ENCODE data around the gene CCRL2. TPM values are rescaled to one million over a fixed set of nuclear protein-coding genes. Genes with fewer than 3 reads are reported as not detected.

The CCRL2 gene
- total RNA-seq, 1 experiment from 2014 or later, result not detected

GRCh38 chr3:46395766-46396530 lies 11.1 kb upstream of the CCRL2 start (continued):
- TF ChIP-seq, protein P1, sequence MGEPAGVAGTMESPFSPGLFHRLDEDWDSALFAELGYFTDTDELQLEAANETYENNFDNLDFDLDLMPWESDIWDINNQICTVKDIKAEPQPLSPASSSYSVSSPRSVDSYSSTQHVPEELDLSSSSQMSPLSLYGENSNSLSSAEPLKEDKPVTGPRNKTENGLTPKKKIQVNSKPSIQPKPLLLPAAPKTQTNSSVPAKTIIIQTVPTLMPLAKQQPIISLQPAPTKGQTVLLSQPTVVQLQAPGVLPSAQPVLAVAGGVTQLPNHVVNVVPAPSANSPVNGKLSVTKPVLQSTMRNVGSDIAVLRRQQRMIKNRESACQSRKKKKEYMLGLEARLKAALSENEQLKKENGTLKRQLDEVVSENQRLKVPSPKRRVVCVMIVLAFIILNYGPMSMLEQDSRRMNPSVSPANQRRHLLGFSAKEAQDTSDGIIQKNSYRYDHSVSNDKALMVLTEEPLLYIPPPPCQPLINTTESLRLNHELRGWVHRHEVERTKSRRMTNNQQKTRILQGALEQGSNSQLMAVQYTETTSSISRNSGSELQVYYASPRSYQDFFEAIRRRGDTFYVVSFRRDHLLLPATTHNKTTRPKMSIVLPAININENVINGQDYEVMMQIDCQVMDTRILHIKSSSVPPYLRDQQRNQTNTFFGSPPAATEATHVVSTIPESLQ (CRISPR knock-in tag; IDR thresholded peaks at IDR 0.05), result no peak
- TF ChIP-seq NR3C1 (CRISPR knock-in tag; conservative IDR thresholded peaks at IDR 0.05; ENCODE audit: low read depth), result no peak
- no peak for TF ChIP-seq NFE2L1 (CRISPR knock-in tag; IDR thresholded peaks at IDR 0.05)

DNA sequence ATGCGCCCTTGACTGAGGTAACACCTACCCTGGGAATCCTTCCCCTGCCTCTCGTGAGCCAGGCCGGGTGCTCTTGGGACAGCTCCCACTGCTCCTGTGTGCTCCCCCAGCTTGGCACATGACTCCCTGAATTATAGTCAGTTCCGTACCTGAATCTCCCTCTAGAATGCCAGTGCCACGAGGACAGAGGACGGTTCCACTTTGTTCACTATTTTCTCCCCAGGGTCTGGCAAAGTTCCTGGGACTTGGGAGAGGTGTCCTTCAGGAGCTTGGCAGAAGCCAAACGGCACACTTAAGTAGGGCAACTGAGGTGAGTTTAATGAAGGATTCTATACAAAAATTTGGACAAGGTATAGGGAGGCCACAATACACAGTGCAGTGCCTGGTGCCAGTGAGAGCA lies 9.9 kb upstream of the CCRL2 start:
- H3K36me3 Mint-ChIP-seq, result 0 out of 2 replicates have a peak, but pooled peaks cover 3% of the 10 kb centered on the region
- no peak for ATAC-seq

More for the DNA sequence above, 9.9 kb upstream of the CCRL2 start:
- CTCF ChIA-PET, result no interaction called here
- POLR2A ChIA-PET, result no interaction called here
- Mint-ChIP-seq H3K4me3 (no peak overlapping the region), H3K9me3 (peaks cover 17% of the 10 kb centered on the region), H3K27ac (no peak overlapping the region), H3K27me3 (ENCODE audit: low read depth) (peaks cover 12% of the 10 kb centered on the region), H3K4me1 (peaks cover 34% of the 10 kb centered on the region)
- TF ChIP-seq SMAD4 (CRISPR knock-in tag; IDR thresholded peaks at IDR 0.05) (no peak), MYBL2 (CRISPR knock-in tag; IDR thresholded peaks at IDR 0.05) (no peak), ZNF512 (CRISPR knock-in tag; IDR thresholded peaks at IDR 0.05; ENCODE audit: borderline replicate concordance) (no peak), CDX4 (CRISPR knock-in tag; IDR thresholded peaks at IDR 0.05; ENCODE audit: borderline replicate concordance) (no peak), ZNF232 (CRISPR knock-in tag; IDR thresholded peaks at IDR 0.05) (no peak), ZNF671 (CRISPR knock-in tag; IDR thresholded peaks at IDR 0.05) (no peak), NFYB (CRISPR knock-in tag; conservative IDR thresholded peaks at IDR 0.05; ENCODE audit: low read depth) (no peak), ETV6 (CRISPR knock-in tag; IDR thresholded peaks at IDR 0.05) (no peak), FOXJ3 (CRISPR knock-in tag; IDR thresholded peaks at IDR 0.05; ENCODE audit: borderline replicate concordance) (no peak), ZNF423 (CRISPR knock-in tag; IDR thresholded peaks at IDR 0.05) (no peak), ZNF138 (CRISPR knock-in tag; conservative IDR thresholded peaks at IDR 0.05) (no peak), ATF1 (CRISPR knock-in tag; IDR thresholded peaks at IDR 0.05) (no peak), JUN (CRISPR knock-in tag; IDR thresholded peaks at IDR 0.05) (no peak), ZSCAN18 (CRISPR knock-in tag; IDR thresholded peaks at IDR 0.05) (no peak)
- TF ChIP-seq, protein P1 (CRISPR knock-in tag; IDR thresholded peaks at IDR 0.05), result no peak
- TF ChIP-seq, protein P2, sequence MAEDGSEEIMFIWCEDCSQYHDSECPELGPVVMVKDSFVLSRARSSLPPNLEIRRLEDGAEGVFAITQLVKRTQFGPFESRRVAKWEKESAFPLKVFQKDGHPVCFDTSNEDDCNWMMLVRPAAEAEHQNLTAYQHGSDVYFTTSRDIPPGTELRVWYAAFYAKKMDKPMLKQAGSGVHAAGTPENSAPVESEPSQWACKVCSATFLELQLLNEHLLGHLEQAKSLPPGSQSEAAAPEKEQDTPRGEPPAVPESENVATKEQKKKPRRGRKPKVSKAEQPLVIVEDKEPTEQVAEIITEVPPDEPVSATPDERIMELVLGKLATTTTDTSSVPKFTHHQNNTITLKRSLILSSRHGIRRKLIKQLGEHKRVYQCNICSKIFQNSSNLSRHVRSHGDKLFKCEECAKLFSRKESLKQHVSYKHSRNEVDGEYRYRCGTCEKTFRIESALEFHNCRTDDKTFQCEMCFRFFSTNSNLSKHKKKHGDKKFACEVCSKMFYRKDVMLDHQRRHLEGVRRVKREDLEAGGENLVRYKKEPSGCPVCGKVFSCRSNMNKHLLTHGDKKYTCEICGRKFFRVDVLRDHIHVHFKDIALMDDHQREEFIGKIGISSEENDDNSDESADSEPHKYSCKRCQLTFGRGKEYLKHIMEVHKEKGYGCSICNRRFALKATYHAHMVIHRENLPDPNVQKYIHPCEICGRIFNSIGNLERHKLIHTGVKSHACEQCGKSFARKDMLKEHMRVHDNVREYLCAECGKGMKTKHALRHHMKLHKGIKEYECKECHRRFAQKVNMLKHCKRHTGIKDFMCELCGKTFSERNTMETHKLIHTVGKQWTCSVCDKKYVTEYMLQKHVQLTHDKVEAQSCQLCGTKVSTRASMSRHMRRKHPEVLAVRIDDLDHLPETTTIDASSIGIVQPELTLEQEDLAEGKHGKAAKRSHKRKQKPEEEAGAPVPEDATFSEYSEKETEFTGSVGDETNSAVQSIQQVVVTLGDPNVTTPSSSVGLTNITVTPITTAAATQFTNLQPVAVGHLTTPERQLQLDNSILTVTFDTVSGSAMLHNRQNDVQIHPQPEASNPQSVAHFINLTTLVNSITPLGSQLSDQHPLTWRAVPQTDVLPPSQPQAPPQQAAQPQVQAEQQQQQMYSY (CRISPR knock-in tag; IDR thresholded peaks at IDR 0.05), result no peak
- TF ChIP-seq, protein P3, sequence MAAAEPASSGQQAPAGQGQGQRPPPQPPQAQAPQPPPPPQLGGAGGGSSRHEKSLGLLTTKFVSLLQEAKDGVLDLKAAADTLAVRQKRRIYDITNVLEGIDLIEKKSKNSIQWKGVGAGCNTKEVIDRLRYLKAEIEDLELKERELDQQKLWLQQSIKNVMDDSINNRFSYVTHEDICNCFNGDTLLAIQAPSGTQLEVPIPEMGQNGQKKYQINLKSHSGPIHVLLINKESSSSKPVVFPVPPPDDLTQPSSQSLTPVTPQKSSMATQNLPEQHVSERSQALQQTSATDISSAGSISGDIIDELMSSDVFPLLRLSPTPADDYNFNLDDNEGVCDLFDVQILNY (CRISPR knock-in tag; IDR thresholded peaks at IDR 0.05), result no peak
- TF ChIP-seq, protein P4, sequence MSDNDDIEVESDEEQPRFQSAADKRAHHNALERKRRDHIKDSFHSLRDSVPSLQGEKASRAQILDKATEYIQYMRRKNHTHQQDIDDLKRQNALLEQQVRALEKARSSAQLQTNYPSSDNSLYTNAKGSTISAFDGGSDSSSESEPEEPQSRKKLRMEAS (CRISPR knock-in tag; IDR thresholded peaks at IDR 0.05), result no peak
- DNase-seq (ENCODE audit: low spot score), result no peak

Measured in WTC11 (cell line).